ENCODE measurements around the gene GALE.

GRCh38 chr1:23792151-23792945, 8.2 kb downstream of the GALE start:
- TF ChIP-seq CTCF (conservative IDR thresholded peaks at IDR 0.05 in 1 of 2, IDR thresholded peaks at IDR 0.05 in 1 of 2; ENCODE audit: low read depth in 1 of 2, low read length in 2 of 2) (no peak), EZH2 (IDR thresholded peaks at IDR 0.05; ENCODE audit: low read length, missing control alignments) (no peak)
